GM10266 (cell line): Measurements from ENCODE around the gene PTPRN2.
"Not testable (repeated sequence)": the region's sequence is repeated elsewhere in the genome, so short reads cannot be mapped to it uniquely, and the experiment has no call there.

ENCODE experiments used
- DNase-seq: peaks from one replicate; pipeline ENCODE4 v3.0.0; 2012; ENCODE audit errors: extremely low spot score
- TF ChIP-seq, protein P1 (sequence below): IDR thresholded peaks from 2 replicates; pipeline ENCODE4 v1.5.1; 2012; ENCODE audit warnings: mild to moderate bottlenecking, low read depth; ENCODE audit not compliant: control insufficient read depth, insufficient read depth; ENCODE audit errors: missing control alignments

The PTPRN2 gene

DNA sequence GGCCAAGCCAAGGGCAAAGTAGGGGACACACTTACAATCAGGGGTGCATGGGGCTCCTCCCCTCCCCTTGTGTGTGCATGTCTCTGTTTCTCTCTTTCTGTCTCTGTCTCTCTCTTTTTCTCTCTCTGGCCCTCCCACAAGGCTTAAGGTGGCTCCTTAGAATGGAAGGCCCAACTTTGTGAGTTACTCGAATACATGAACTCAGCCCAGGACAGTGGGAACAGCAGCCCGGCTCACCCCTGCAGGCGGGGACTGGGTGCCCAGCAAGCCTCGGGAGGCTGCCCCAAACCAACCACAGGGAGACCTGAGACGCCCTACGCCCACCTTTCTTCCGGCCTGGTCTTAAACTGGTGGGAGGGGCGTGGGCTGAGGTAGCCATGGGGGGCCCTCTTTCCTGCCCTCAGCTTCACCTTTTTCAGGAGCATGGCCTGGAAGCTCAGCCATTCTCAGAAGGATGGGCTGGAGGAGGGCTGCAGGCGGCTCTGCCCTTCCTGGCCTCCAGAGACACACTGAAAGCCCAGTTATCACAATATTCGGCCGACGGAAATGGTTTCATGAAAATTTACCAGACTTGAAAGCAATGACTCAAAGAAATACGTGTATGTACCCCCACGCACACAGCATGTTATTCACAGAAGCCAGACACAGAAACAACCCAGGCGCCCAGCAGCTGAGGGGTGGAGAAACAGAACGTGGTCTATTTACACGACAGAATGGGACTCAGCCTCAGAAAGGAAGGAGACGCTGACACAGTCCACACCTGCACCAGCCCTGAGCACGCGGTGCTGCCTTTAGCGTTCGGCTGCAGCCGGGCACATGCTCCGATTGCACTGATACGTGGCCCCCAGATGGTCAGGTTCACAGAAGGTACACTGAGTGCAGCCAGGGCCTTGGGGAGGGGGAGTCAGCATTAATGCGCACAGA is 229.5 kb downstream of the PTPRN2 start:
- TF ChIP-seq, protein P1, sequence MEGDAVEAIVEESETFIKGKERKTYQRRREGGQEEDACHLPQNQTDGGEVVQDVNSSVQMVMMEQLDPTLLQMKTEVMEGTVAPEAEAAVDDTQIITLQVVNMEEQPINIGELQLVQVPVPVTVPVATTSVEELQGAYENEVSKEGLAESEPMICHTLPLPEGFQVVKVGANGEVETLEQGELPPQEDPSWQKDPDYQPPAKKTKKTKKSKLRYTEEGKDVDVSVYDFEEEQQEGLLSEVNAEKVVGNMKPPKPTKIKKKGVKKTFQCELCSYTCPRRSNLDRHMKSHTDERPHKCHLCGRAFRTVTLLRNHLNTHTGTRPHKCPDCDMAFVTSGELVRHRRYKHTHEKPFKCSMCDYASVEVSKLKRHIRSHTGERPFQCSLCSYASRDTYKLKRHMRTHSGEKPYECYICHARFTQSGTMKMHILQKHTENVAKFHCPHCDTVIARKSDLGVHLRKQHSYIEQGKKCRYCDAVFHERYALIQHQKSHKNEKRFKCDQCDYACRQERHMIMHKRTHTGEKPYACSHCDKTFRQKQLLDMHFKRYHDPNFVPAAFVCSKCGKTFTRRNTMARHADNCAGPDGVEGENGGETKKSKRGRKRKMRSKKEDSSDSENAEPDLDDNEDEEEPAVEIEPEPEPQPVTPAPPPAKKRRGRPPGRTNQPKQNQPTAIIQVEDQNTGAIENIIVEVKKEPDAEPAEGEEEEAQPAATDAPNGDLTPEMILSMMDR, result no peak
- no peak for DNase-seq

DNA sequence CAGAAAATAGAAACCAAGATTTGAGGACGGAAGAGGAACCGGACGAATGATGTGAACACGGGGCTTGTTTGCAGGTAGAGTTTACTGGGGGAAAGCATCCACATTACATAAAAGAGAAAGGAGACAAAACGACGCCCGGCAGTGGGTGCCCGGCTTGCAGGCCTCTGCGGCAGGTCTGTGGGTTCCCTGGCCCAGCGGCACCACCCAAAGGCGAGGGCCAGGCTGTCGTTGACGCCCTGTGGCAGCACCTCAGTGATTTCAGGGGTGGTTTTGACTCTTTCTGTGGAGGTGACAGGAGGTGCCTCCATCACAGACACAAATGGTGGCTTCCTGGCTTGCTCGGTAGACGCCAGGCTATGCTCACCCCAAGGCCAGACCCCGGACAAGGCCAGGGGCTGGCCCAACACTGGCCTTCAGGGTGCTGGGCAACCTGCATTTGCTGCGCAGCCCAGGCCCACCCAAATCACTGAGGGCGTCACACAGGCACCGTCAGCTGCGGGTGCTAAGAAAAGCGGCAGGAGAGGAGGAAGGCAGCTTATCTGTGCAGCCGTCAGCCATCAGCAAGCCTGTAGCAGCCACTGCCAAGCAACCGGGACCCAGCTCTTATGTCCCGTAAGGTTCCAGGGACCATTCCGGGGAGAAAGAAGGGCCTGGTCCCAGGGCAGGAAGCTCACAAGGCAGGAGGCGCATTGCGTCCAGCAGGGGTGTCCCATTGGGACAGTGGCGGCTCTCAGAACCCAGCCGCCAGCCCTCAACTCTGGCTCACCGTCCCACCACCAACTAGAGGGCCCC is 230.3 kb downstream of the PTPRN2 start:
- TF ChIP-seq, protein P1, result no peak
- DNase-seq, result no peak

DNA sequence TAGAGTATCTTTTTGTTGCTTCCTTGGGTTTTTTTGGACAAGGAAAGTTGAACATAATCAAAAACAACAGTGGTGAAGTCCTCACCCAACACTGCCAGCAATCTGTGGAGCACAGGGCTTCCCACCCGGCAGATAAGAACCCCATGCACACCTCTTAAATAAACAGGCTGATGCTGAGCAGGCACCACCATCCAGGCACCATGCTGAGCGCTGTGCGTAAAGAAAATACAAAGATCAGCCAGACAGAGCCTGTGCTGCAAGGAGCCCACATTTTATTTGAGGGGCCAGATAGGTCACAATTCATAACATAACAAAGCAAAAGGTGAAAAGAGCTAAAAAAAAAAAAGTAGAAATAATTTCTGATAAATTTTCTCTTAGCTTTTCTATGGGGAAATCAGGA is 231.2 kb downstream of the PTPRN2 start:
- TF ChIP-seq, protein P1, result no peak
- no peak for DNase-seq

DNA sequence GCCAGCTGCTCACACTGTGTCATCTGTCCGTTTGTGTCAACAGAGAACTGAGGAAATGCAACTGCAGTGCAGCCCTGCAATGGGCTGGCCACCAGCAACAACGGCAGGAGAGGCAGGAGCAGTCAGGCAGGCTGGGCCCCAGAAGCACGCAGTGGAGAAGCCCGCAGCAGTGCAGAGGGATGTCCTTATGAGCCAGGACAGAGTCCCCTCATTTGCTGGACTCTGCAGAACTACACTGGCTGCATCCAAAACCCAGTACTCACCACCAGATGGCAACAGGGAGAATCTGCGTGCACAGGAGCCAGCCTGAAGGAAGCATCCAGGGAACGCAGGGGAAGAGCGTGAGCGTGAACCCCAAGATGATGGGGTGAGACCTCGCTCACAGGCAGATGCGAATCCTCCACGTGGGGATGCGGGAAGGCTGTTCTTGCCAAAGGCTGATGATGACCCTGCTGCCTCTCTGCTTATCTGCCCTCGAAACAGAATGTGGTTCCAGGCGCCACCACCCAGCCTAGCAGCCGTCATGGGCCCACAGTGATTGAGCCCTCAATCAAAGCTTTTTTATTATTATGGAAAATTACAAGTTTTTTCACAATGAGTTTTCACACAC is 232.1 kb downstream of the PTPRN2 start:
- TF ChIP-seq, protein P1, result no peak
- DNase-seq, result no peak

DNA sequence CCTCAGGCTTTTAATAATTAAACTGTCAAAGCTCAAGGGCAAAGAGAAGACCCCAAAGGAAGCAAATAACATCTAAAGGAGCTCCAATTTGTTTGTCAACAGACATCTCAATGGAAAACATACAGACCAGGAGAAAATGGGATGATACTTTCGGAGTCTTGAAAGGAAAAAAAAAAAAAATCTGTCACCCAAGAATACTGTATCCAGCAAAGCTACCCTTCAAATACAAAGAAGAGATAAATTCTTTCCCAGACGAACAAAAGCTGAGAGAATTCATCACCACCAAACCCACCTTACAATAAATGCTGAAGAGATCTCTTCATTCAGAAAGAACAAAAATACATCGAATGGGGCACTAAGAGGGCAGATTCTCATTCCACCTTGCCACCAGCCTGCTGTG is 232.8 kb downstream of the PTPRN2 start:
- TF ChIP-seq, protein P1, result no peak
- no peak for DNase-seq

DNA sequence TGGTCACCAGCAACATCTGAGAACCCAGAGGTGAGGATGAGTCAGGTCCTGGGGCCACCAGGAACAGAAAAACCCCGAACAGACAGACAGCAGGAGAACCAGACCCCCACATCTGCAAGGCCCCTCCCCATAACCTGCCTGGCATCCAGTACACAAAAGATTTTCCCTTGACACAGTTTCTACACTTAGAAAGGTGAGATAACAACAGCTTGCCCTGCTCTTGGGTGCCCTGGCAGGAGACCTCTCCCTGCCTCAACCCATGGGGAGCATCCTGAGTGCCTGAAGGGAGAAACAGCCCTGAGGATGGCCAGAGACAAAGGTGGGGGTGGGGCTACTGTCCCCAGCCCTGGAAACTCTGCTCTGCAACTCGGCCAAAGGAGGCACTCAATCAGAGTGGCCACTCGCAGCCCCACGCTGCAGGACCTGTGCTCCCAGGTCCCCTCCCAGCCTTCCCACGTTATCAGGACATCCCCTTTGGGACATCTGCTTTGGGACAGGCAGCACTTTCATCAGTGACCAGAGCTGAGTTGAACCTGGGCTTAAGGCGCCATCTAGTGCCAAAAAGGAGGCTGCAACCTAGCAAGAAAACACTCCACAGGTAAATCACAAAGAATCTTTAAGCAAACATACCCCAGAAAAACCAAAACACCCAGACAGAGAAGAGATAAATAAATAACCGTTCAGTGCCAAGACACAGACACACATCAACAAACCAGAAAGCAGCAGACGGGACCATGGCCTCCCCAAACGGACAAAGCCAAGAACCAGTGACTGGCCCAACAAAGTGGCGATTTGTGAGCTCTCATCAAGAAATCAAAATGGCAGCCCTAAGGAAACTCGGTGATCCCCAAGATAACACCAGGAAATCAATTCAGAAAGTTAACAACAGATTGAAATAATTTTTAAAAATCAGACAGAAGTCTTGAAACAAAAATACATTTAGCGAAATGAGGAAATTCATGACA is 233.7 kb downstream of the PTPRN2 start:
- TF ChIP-seq, protein P1, result peak; percentile 19
- DNase-seq, result no peak

DNA sequence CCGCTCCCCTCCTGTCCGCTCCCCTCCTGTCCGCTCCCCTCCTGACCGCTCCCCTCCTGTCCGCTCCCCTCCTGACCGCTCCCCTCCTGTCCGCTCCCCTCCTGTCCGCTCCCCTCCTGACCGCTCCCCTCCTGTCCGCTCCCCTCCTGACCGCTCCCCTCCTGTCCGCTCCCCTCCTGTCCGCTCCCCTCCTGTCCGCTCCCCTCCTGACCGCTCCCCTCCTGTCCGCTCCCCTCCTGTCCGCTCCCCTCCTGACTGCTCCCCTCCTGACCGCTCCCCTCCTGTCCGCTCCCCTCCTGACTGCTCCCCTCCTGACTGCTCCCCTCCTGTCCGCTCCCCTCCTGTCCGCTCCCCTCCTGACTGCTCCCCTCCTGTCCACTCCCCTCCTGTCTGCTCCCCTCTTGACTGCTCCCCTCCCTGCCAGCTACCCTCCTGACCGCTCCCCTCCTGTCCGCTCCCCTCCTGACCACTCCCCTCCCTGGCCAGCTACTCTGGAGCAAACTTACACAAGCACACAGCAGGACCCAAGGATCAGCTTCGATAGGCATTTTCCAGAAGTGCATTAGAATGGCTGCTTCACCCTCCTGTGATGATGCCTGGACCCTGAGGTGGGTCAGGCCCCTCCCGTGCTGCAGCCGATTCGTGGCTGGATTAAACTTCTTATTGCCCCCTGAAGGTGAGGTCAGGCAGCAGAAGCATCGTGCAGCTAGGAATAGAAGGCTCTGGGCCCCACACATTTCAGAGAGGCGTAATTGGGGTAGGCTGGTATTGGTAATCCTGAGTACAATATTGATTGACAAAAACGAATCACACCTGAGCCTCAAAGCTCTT is 235.5 kb downstream of the PTPRN2 start:
- not testable (repeated sequence) for DNase-seq
